ENCODE results near the gene DOK7. TPM values are rescaled to one million over a fixed set of nuclear protein-coding genes. Genes with fewer than 3 reads are reported as not detected.

Gene DOK7
- total RNA-seq, 3 donors from 2014 or later (not counting 1 experiment from before 2014, with no cell fraction given), result 1.3 to 2.9 (median 1.6) TPM

DNA sequence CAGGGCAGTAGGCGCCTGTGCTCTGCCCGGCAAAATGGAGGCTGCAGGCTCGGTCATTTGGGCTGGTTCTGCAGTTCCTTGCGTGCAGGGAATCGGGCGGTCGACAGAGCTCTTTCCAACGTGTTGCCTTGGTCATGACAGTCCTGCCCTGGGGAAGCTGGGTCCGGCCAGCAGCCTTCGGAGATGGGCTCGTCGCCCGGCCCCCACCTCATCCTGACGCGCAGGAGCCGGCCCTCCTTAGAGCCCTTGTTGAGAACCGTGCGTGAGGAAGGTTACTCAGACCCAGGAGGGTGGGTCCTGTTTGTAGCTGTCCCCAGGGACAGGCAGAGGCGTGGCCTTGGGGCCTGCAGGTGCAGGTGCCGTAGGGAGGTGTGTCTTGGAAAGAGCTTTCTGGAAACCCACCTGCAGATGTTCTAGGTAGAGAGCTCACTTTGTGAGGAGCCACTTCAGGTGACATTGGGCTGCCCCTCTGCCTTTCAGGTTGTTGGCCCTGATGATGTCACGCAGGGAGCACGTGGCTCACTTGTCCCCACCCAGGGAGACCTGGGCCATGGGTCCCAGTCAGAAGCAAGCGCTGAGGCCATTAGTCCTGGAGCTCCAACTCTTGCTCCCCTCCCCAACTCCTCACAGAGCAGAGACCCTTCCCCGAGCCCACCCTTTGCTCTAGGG lies 36.5 kb upstream of the DOK7 start:
- no peaks in the 10 kb centered on the region for H3K27me3 ChIP-seq (ENCODE audit: control insufficient read depth, insufficient read depth, low read length)
- intact Hi-C loops (cut with micrococcal nuclease), result no loop called here
- WGBS (ENCODE audit: insufficient coverage), result 93% methylated on average over 24 of the region's 24 CpGs
- Mint-ChIP-seq H3K36me3 (no peaks in the 10 kb centered on the region), H3K27ac (no peak overlapping the region), H3K27me3 (ENCODE audit: low read depth in 2 of 2) (no peaks in the 10 kb centered on the region), H3K4me1 (no peaks in the 10 kb centered on the region), H3K4me3 (no peak overlapping the region), H3K9me3 (no peaks in the 10 kb centered on the region)
- no peak for ATAC-seq
- DNase-seq, result no peak
- H3K4me1 ChIP-seq (ENCODE audit: control insufficient read depth, insufficient read depth, low read length), result no peaks in the 10 kb centered on the region
- H3K4me3 ChIP-seq (ENCODE audit: low read length), result no peak overlapping the region
- TF ChIP-seq, protein P1, sequence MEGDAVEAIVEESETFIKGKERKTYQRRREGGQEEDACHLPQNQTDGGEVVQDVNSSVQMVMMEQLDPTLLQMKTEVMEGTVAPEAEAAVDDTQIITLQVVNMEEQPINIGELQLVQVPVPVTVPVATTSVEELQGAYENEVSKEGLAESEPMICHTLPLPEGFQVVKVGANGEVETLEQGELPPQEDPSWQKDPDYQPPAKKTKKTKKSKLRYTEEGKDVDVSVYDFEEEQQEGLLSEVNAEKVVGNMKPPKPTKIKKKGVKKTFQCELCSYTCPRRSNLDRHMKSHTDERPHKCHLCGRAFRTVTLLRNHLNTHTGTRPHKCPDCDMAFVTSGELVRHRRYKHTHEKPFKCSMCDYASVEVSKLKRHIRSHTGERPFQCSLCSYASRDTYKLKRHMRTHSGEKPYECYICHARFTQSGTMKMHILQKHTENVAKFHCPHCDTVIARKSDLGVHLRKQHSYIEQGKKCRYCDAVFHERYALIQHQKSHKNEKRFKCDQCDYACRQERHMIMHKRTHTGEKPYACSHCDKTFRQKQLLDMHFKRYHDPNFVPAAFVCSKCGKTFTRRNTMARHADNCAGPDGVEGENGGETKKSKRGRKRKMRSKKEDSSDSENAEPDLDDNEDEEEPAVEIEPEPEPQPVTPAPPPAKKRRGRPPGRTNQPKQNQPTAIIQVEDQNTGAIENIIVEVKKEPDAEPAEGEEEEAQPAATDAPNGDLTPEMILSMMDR (IDR thresholded peaks at IDR 0.05), result no peak
- no peaks in the 10 kb centered on the region for H3K9me3 ChIP-seq (ENCODE audit: control insufficient read depth, insufficient read depth, low read length)
- no peak overlapping the region for H3K27ac ChIP-seq (ENCODE audit: low read length)
- H3K36me3 ChIP-seq (ENCODE audit: control insufficient read depth, insufficient read depth, low read length), result no peaks in the 10 kb centered on the region

DNA sequence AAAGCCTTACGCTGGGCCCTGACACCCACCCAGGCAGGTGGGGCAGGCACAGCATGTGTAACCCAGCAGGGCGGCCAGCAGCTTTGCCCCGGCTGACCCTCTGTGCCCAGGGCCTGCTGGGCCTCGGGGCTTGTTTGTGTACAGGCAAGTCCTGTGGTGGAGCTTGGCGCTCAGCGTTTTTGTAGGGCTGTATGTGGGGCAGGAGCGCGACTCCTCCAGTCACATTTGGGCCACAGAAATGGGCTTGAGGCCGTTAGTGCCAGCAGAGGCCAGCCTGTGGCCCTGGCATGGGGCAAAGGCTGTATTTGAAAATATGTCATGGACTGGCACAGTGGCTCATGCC lies 36.0 kb upstream of the DOK7 start:
- Histone ChIP-seq H3K27ac (ENCODE audit: low read length) (no peak overlapping the region), H3K9me3 (ENCODE audit: control insufficient read depth, insufficient read depth, low read length) (no peaks in the 10 kb centered on the region), H3K27me3 (ENCODE audit: control insufficient read depth, insufficient read depth, low read length) (no peaks in the 10 kb centered on the region), H3K36me3 (ENCODE audit: control insufficient read depth, insufficient read depth, low read length) (no peaks in the 10 kb centered on the region), H3K4me1 (ENCODE audit: control insufficient read depth, insufficient read depth, low read length) (no peaks in the 10 kb centered on the region), H3K4me3 (ENCODE audit: low read length) (no peak overlapping the region)
- Mint-ChIP-seq H3K4me3 (no peak overlapping the region), H3K4me1 (no peaks in the 10 kb centered on the region), H3K27me3 (ENCODE audit: low read depth in 2 of 2) (no peaks in the 10 kb centered on the region), H3K36me3 (no peaks in the 10 kb centered on the region), H3K27ac (no peak overlapping the region), H3K9me3 (no peaks in the 10 kb centered on the region)
- ATAC-seq (no peak), DNase-seq (no peak)
- TF ChIP-seq, protein P1 (IDR thresholded peaks at IDR 0.05), result no peak
- 91% methylated on average over 9 of the region's 9 CpGs for WGBS (ENCODE audit: insufficient coverage)
- intact Hi-C loops (cut with micrococcal nuclease), result no loop called here

GRCh38 chr4:3427706-3428446 lies 35.2 kb upstream of the DOK7 start:
- Histone ChIP-seq H3K27ac (ENCODE audit: low read length) (no peak overlapping the region), H3K4me1 (ENCODE audit: control insufficient read depth, insufficient read depth, low read length) (no peaks in the 10 kb centered on the region), H3K27me3 (ENCODE audit: control insufficient read depth, insufficient read depth, low read length) (no peaks in the 10 kb centered on the region), H3K36me3 (ENCODE audit: control insufficient read depth, insufficient read depth, low read length) (no peaks in the 10 kb centered on the region), H3K9me3 (ENCODE audit: control insufficient read depth, insufficient read depth, low read length) (no peaks in the 10 kb centered on the region), H3K4me3 (ENCODE audit: low read length) (no peak overlapping the region)
- Mint-ChIP-seq H3K27me3 (ENCODE audit: low read depth in 2 of 2) (no peaks in the 10 kb centered on the region), H3K4me3 (no peak overlapping the region), H3K4me1 (no peaks in the 10 kb centered on the region), H3K36me3 (no peaks in the 10 kb centered on the region), H3K27ac (no peak overlapping the region), H3K9me3 (no peaks in the 10 kb centered on the region)
- DNase-seq (no peak), ATAC-seq (no peak)
- intact Hi-C loops (cut with micrococcal nuclease), result no loop called here
- WGBS (ENCODE audit: insufficient coverage), result 94% methylated on average over 17 of the region's 17 CpGs
- TF ChIP-seq, protein P1 (IDR thresholded peaks at IDR 0.05), result no peak

Data from natural killer cell (primary cell).